ENCODE data around the gene C19orf47.

C19orf47 gene

DNA sequence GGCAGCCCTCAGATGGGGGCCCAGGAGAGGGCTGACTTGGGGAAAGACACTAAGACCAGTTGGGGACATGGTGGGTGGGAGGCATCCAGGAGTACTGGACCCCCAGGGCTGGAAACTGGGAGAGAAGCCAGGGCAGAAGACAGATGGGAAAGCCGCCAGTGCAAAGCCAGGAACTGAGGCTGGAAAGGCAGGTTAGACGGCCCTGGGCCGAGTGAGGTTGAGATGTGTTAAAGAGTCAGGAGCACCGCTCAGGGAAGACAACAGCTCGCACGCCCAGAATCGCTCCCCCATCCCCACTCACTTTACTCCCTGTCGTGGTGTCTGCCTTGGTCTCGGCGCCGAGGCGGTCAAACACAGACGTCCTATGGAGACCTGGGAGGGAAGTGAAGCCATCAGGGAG is 24.5 kb downstream of the C19orf47 start:
- Histone ChIP-seq H3K27ac (ENCODE audit: low read length) (no peak overlapping the region), H3K9me3 (ENCODE audit: control insufficient read depth in 1 of 2, low read length in 2 of 2) (no peaks in the 10 kb centered on the region), H3K4me3 (ENCODE audit: low read depth in 1 of 2, low read length in 2 of 2) (no peak overlapping the region), H3K27me3 (ENCODE audit: low read depth, low read length) (no peaks in the 10 kb centered on the region), H3K36me3 (ENCODE audit: control insufficient read depth in 1 of 2, insufficient read depth in 2 of 2, low read length in 2 of 2) (peaks cover 56 to 82% of the 10 kb centered on the region in 2 donors), H3K4me1 (ENCODE audit: control insufficient read depth in 1 of 2, insufficient read depth in 2 of 2, low read length in 2 of 2) (no peaks in the 10 kb centered on the region)

DNA sequence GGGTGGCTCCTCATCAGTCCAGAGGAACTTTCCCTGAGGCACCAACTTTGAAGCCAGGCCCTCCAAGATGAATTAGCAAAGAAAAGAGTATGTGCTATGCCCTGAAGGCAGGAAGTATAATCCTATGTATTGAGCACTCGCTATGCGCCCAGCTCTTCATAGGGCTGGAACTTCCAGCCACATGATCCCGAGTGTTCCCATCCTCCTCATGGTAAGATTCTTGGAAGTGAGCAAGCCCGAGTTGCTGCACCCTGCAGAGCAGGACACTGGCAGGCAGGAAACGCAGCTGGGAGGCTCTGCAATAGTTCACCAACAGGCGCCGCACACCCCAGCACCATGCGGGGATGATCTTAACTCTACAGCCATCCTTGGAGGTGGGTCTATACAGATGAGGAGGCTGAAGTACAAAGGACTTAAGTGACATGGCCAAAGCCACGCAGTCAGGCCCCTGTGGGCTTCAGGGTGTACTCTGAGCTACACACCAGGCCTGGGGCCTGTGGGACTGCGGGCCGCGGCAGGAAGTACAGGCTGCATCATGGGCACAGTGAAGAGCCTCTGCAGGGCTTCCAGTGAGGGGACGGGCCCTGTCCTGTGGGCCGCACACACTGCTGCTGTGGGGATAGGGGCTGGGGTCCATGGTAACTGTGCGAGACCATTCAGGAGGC is 25.1 kb downstream of the C19orf47 start:
- H3K27me3 ChIP-seq (ENCODE audit: low read depth, low read length): no peaks in the 10 kb centered on the region
- peaks cover 50 to 81% of the 10 kb centered on the region in 2 donors for H3K36me3 ChIP-seq (ENCODE audit: control insufficient read depth in 1 of 2, insufficient read depth in 2 of 2, low read length in 2 of 2)
- no peak overlapping the region for H3K27ac ChIP-seq (ENCODE audit: low read length)
- H3K9me3 ChIP-seq (ENCODE audit: control insufficient read depth in 1 of 2, low read length in 2 of 2): no peaks in the 10 kb centered on the region
- no peaks in the 10 kb centered on the region for H3K4me1 ChIP-seq (ENCODE audit: control insufficient read depth in 1 of 2, insufficient read depth in 2 of 2, low read length in 2 of 2)
- H3K4me3 ChIP-seq (ENCODE audit: low read depth in 1 of 2, low read length in 2 of 2): no peak overlapping the region

DNA sequence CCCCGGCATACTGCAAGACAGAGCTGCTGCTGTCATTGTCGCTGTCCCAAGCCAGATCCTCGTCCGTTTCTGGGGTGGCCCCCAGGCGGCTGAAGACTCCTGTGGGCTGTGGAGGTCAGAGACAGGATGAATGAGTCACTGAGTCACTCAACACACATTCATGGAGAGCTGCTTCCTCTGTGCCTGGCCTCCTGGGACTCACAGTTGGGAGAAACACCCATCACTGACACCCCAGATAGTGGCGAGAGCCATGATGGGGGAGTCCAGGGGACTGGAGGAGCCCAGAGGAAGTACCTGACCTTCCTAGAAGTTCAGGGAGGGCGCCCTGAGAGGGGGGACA is 26.0 kb downstream of the C19orf47 start:
- H3K4me3 ChIP-seq (ENCODE audit: low read depth in 1 of 2, low read length in 2 of 2): no peak overlapping the region
- H3K27ac ChIP-seq (ENCODE audit: low read length): no peak overlapping the region
- H3K36me3 ChIP-seq (ENCODE audit: control insufficient read depth in 1 of 2, insufficient read depth in 2 of 2, low read length in 2 of 2): peaks cover 43 to 73% of the 10 kb centered on the region in 2 donors
- H3K4me1 ChIP-seq (ENCODE audit: control insufficient read depth in 1 of 2, insufficient read depth in 2 of 2, low read length in 2 of 2): no peaks in the 10 kb centered on the region
- no peaks in the 10 kb centered on the region for H3K27me3 ChIP-seq (ENCODE audit: low read depth, low read length)
- H3K9me3 ChIP-seq (ENCODE audit: control insufficient read depth in 1 of 2, low read length in 2 of 2): no peaks in the 10 kb centered on the region

DNA sequence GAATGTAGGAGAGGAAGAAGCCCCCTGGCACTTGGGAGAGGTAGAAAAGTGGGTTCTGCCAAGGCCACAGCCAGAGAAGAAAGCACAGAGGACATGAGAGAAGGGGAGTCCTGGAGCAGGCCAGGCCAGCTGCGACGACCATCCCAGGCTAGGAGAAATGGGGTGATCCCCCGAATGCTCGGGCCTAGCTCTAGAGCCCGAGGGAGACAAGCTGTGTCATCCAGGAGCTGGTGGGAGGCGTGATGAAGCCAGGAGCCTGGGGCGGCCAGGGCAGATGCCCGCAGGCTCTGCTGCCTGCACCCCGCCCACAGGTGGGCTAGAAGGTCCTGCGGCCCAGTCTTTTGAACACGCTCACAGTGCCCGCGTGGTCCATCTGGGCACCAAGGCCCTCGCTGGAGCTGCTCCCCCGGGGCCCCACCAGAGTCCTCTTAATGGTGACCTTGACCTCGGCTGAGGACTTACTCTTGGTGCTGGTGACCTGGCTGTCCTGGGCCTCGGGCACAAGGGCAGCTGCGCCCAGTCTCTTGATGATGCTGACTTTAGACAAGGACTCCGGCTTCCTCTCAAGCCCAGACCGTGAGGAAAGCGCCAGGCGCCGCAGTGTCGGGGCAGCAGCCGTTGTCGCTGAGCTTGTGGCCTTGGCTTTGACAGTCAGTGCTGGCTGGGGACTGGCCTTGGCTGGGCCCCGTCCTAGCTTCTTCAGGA is 26.5 kb downstream of the C19orf47 start:
- H3K36me3 ChIP-seq (ENCODE audit: control insufficient read depth in 1 of 2, insufficient read depth in 2 of 2, low read length in 2 of 2): peaks cover 43 to 71% of the 10 kb centered on the region in 2 donors
- H3K4me1 ChIP-seq (ENCODE audit: control insufficient read depth in 1 of 2, insufficient read depth in 2 of 2, low read length in 2 of 2): no peaks in the 10 kb centered on the region
- H3K27ac ChIP-seq (ENCODE audit: low read length): no peak overlapping the region
- H3K9me3 ChIP-seq (ENCODE audit: control insufficient read depth in 1 of 2, low read length in 2 of 2): no peaks in the 10 kb centered on the region
- H3K27me3 ChIP-seq (ENCODE audit: low read depth, low read length): no peaks in the 10 kb centered on the region
- no peak overlapping the region for H3K4me3 ChIP-seq (ENCODE audit: low read depth in 1 of 2, low read length in 2 of 2)

DNA sequence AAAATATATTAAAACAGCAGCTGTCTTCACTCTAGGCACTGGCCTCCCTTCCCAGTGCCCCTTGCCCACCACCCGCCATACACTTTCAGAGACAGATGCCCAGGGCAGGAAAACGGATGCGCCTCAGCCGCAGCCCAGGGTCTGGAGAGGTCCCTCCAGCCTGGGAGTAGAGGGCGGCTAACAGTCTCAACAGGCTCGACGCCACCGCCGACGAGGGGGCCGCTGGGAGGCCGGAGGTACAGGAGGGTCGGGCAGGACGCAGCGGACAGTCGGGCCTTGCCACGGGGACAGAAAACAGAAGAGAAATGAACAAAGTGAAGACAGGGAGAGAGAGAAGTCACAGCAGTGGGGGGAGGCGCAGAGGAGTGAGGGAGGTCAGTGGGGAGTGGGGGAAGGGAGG is 27.1 kb downstream of the C19orf47 start:
- Histone ChIP-seq H3K36me3 (ENCODE audit: control insufficient read depth in 1 of 2, insufficient read depth in 2 of 2, low read length in 2 of 2) (peaks cover 42 to 64% of the 10 kb centered on the region in 2 donors), H3K9me3 (ENCODE audit: control insufficient read depth in 1 of 2, low read length in 2 of 2) (no peaks in the 10 kb centered on the region), H3K4me1 (ENCODE audit: control insufficient read depth in 1 of 2, insufficient read depth in 2 of 2, low read length in 2 of 2) (no peaks in the 10 kb centered on the region), H3K27ac (ENCODE audit: low read length) (no peak overlapping the region), H3K27me3 (ENCODE audit: low read depth, low read length) (no peaks in the 10 kb centered on the region), H3K4me3 (ENCODE audit: low read depth in 1 of 2, low read length in 2 of 2) (no peak overlapping the region)

DNA sequence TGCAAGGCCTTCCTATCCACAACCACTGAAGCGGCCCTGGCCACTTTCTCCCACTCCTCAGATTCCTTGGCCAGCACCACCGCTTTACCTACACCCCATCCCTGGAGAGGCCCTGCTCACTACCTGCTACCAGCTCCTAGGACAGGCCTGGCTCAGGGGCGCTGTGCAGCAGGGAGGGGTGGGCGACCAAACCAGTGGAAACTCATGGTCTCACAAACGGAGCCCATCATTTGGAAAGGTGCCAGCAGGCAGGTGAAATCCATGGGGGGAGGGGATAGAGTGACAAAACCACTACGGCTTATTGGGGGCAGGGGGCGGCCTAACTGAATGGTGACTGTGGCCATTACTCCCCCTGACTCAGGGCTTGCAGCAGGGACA is 27.6 kb downstream of the C19orf47 start:
- H3K27me3 ChIP-seq (ENCODE audit: low read depth, low read length): no peaks in the 10 kb centered on the region
- H3K36me3 ChIP-seq (ENCODE audit: control insufficient read depth in 1 of 2, insufficient read depth in 2 of 2, low read length in 2 of 2): peaks cover 36 to 59% of the 10 kb centered on the region in 2 donors
- no peaks in the 10 kb centered on the region for H3K4me1 ChIP-seq (ENCODE audit: control insufficient read depth in 1 of 2, insufficient read depth in 2 of 2, low read length in 2 of 2)
- H3K4me3 ChIP-seq (ENCODE audit: low read depth in 1 of 2, low read length in 2 of 2): no peak overlapping the region
- H3K27ac ChIP-seq (ENCODE audit: low read length): no peak overlapping the region
- no peaks in the 10 kb centered on the region for H3K9me3 ChIP-seq (ENCODE audit: control insufficient read depth in 1 of 2, low read length in 2 of 2)

DNA sequence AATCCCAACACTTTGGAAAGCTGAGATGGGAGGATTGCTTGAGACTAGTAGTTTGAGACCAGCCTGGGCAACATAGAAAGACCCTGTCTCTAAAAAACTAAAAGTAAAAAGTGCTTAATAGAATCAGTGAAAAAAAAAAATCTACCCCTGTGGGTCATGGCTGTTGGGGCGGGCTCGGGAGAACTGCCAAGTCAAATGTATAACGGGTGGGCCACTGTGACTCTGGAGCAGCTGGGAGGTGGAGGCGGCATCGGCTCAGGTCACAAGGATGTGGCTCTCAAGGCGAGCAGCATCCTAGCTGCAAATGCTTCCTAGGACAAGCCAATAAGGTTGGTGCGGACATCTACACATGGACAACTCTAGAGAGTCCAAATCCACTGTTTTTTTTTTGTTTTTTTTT is 30.9 kb downstream of the C19orf47 start:
- Histone ChIP-seq H3K4me3 (ENCODE audit: low read depth in 1 of 2, low read length in 2 of 2) (no peak overlapping the region), H3K9me3 (ENCODE audit: control insufficient read depth in 1 of 2, low read length in 2 of 2) (no peaks in the 10 kb centered on the region), H3K27me3 (ENCODE audit: low read depth, low read length) (no peaks in the 10 kb centered on the region), H3K36me3 (ENCODE audit: control insufficient read depth in 1 of 2, insufficient read depth in 2 of 2, low read length in 2 of 2) (peaks cover 16 to 27% of the 10 kb centered on the region in 2 donors), H3K4me1 (ENCODE audit: control insufficient read depth in 1 of 2, insufficient read depth in 2 of 2, low read length in 2 of 2) (no peaks in the 10 kb centered on the region), H3K27ac (ENCODE audit: low read length) (no peak overlapping the region)

GRCh38 chr19:40315812-40316470 is 32.3 kb downstream of the C19orf47 start:
- peaks cover 6 to 13% of the 10 kb centered on the region in 2 donors for H3K36me3 ChIP-seq (ENCODE audit: control insufficient read depth in 1 of 2, insufficient read depth in 2 of 2, low read length in 2 of 2)
- no peaks in the 10 kb centered on the region for H3K9me3 ChIP-seq (ENCODE audit: control insufficient read depth in 1 of 2, low read length in 2 of 2)
- no peaks in the 10 kb centered on the region for H3K27me3 ChIP-seq (ENCODE audit: low read depth, low read length)
- no peaks in the 10 kb centered on the region for H3K4me1 ChIP-seq (ENCODE audit: control insufficient read depth in 1 of 2, insufficient read depth in 2 of 2, low read length in 2 of 2)
- H3K4me3 ChIP-seq (ENCODE audit: low read depth in 1 of 2, low read length in 2 of 2): no peak overlapping the region
- H3K27ac ChIP-seq (ENCODE audit: low read length): no peak overlapping the region

DNA sequence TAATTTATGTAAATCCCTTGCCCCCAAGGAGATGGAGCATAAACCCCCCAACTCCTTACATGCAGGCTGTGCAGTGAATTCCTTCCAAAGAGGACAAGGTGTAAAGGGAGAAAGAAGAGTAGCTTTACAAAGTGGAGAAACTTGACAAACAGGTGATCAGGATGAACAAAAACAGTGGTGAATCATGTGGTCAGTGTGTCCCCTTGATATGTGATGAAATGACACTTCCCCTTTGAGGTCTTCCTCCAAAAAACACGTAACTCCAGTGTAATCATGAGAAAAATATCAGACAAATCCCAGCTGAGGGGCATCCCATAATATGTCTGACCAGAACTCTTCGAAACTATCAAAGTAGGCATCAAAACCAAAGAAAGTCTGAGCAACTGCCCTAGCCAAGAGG is 33.5 kb downstream of the C19orf47 start:
- Histone ChIP-seq H3K9me3 (ENCODE audit: control insufficient read depth in 1 of 2, low read length in 2 of 2) (no peaks in the 10 kb centered on the region), H3K36me3 (ENCODE audit: control insufficient read depth in 1 of 2, insufficient read depth in 2 of 2, low read length in 2 of 2) (peaks cover 0 to 7% of the 10 kb centered on the region in 2 donors), H3K4me3 (ENCODE audit: low read depth in 1 of 2, low read length in 2 of 2) (no peak overlapping the region), H3K4me1 (ENCODE audit: control insufficient read depth in 1 of 2, insufficient read depth in 2 of 2, low read length in 2 of 2) (no peaks in the 10 kb centered on the region), H3K27ac (ENCODE audit: low read length) (no peak overlapping the region), H3K27me3 (ENCODE audit: low read depth, low read length) (no peaks in the 10 kb centered on the region)

GRCh38 chr19:40313229-40313983 is 34.8 kb downstream of the C19orf47 start:
- Histone ChIP-seq H3K4me1 (ENCODE audit: control insufficient read depth in 1 of 2, insufficient read depth in 2 of 2, low read length in 2 of 2) (no peaks in the 10 kb centered on the region), H3K27me3 (ENCODE audit: low read depth, low read length) (no peaks in the 10 kb centered on the region), H3K9me3 (ENCODE audit: control insufficient read depth in 1 of 2, low read length in 2 of 2) (no peaks in the 10 kb centered on the region), H3K27ac (ENCODE audit: low read length) (no peak overlapping the region), H3K36me3 (ENCODE audit: control insufficient read depth in 1 of 2, insufficient read depth in 2 of 2, low read length in 2 of 2) (peaks cover 0 to 3% of the 10 kb centered on the region in 2 donors), H3K4me3 (ENCODE audit: low read depth in 1 of 2, low read length in 2 of 2) (no peak overlapping the region)

- no peak overlapping the region for H3K27ac ChIP-seq (ENCODE audit: low read length)
- H3K4me1 ChIP-seq (ENCODE audit: control insufficient read depth in 1 of 2, insufficient read depth in 2 of 2, low read length in 2 of 2): no peaks in the 10 kb centered on the region
- no peaks in the 10 kb centered on the region for H3K9me3 ChIP-seq (ENCODE audit: control insufficient read depth in 1 of 2, low read length in 2 of 2)
- no peak overlapping the region for H3K4me3 ChIP-seq (ENCODE audit: low read depth in 1 of 2, low read length in 2 of 2)
- no peaks in the 10 kb centered on the region for H3K36me3 ChIP-seq (ENCODE audit: control insufficient read depth in 1 of 2, insufficient read depth in 2 of 2, low read length in 2 of 2)
- H3K27me3 ChIP-seq (ENCODE audit: low read depth, low read length): no peaks in the 10 kb centered on the region
These were observed 35.7 kb downstream of the C19orf47 start for GRCh38 chr19:40312533-40312932.

Measured in muscle layer of duodenum (tissue), 2 donors.